ENCODE results near the gene OSBPL10.

- TF ChIP-seq CTCF (IDR thresholded peaks at IDR 0.05), result no peak
- TF ChIP-seq POLR2AphosphoS5 (IDR thresholded peaks at IDR 0.05), result no peak
Observed at GRCh38 chr3:31779514-31779913, 201.5 kb downstream of the OSBPL10 start.
